K562 (cell line): ENCODE results near the gene GOLGA6D.

Source experiments
- EP300 ChIP-seq: IDR thresholded peaks from 2 replicates; pipeline ENCODE4 v1.6.1; 2012; ENCODE audit warnings: low read length, improper control_type of control experiment
- EZH2 ChIP-seq: IDR thresholded peaks from 2 replicates; pipeline ENCODE4 v1.6.1; 2012; ENCODE audit warnings: low read depth, mild to moderate bottlenecking, inconsistent platforms, low read length, borderline replicate concordance
- TAF1 ChIP-seq: IDR thresholded peaks from 2 replicates; pipeline ENCODE4 v1.6.1; 2011; ENCODE audit warnings: mild to moderate bottlenecking, low read length, moderate library complexity; ENCODE audit not compliant: insufficient read depth, control insufficient read depth, severe bottlenecking; ENCODE audit errors: extremely low read depth
- ZBTB49 ChIP-seq: sonication (generic); formaldehyde crosslinking; IDR thresholded peaks from 2 replicates; pipeline ENCODE4 v1.8.0; 2022; ENCODE audit warnings: missing genetic modification reagents, mild to moderate bottlenecking, borderline replicate concordance

GRCh38 chr15:75235051-75235673 lies 47.5 kb upstream of the GOLGA6D start:
- TF ChIP-seq EZH2 (no peak), ZBTB49 (CRISPR knock-in tag) (no peak), EP300 (no peak), TAF1 (no peak)
